ENCODE measurements around the gene RNF8. TPM values are rescaled to one million over a fixed set of nuclear protein-coding genes. Genes with fewer than 3 reads are reported as not detected.
A peak's percentile ranks its signal among the peaks of the same experiment; 100 is the strongest.

The RNF8 gene
- total and polyA plus RNA-seq, 2 donors (not counting 1 experiment from before 2014, with no cell fraction given), result 19.5 to 20.6 TPM

DNA sequence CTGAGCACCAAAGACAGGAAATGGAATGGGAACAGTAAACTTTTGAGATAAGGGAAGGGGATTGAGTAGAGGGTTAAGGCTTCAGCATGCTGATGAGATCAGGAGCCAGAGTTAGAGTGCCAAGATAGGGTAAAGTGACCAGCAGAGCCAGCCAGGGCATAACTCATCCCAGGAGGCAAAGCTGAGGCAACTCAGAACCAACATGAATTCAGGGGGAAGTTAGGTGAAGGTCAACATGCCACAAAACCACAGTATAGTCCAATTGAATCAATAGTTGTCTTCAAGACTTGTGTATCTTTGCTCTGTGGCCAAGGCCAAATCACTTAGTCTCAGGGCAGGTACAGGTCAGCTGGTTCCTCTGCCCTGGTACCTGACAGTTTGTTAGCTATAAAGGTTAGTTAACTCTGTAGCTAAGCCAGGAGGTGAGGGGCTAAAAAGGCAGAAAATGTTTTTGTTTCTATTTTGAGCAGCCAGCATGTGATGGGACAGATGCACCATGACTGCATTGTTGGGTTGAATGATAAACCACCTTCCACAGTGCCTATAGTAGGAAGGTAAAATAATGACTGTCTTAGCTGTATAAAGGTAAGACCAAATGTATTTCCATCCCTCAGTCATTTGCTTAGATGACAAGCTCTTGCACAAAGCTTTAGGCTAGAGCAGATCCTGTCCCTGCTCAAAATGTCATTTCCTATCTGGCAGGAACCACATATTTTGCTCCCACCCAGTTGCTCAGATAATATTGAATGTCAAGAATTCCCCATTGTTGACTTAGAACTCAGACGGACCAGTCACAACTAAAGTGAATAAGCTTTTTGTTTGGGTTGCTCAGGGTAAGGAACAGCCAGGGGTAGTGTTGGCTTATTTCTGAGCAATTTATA is 15.8 kb downstream of the RNF8 start:
- Histone ChIP-seq H3K4me2 (ENCODE audit: extremely low read depth, insufficient read depth, low read length) (no peak overlapping the region), H2AFZ (ENCODE audit: low read length) (no peak overlapping the region), H3K27me3 (ENCODE audit: control insufficient read depth, insufficient read depth, low read length) (no peaks in the 10 kb centered on the region), H3K4me1 (ENCODE audit: control insufficient read depth, extremely low read depth, insufficient read depth, low read length) (no peaks in the 10 kb centered on the region), H3K9me3 (ENCODE audit: control insufficient read depth, insufficient read depth, low read depth, low read length) (no peaks in the 10 kb centered on the region), H4K20me1 (ENCODE audit: control insufficient read depth, extremely low read depth, insufficient read depth, low read length) (no peaks in the 10 kb centered on the region), H3K36me3 (ENCODE audit: control insufficient read depth, insufficient read depth, low read length) (peaks cover 2% of the 10 kb centered on the region), H3K4me3 (replicated peaks in 1 of 4; ENCODE audit: control extremely low read depth in 1 of 4, insufficient read depth in 1 of 4, low read depth in 3 of 4, low read length in 4 of 4) (no peak overlapping the region), H3K9ac (ENCODE audit: insufficient read depth, low read length) (no peak overlapping the region), H3K79me2 (ENCODE audit: control insufficient read depth, insufficient read depth, low read length) (no peaks in the 10 kb centered on the region), H3K27ac (ENCODE audit: insufficient read depth, low read length) (no peak overlapping the region)
- TF ChIP-seq EZH2 (IDR thresholded peaks at IDR 0.05; ENCODE audit: low read length, missing control alignments), result no peak
- TF ChIP-seq CTCF (conservative IDR thresholded peaks at IDR 0.05 in 1 of 2, IDR thresholded peaks at IDR 0.05 in 1 of 2; ENCODE audit: low read depth in 1 of 2, low read length in 2 of 2), result no peak
- DNase-seq (ENCODE audit: low read depth in 2 of 2), result peak in 1 of 2 donors; percentile 56

DNA sequence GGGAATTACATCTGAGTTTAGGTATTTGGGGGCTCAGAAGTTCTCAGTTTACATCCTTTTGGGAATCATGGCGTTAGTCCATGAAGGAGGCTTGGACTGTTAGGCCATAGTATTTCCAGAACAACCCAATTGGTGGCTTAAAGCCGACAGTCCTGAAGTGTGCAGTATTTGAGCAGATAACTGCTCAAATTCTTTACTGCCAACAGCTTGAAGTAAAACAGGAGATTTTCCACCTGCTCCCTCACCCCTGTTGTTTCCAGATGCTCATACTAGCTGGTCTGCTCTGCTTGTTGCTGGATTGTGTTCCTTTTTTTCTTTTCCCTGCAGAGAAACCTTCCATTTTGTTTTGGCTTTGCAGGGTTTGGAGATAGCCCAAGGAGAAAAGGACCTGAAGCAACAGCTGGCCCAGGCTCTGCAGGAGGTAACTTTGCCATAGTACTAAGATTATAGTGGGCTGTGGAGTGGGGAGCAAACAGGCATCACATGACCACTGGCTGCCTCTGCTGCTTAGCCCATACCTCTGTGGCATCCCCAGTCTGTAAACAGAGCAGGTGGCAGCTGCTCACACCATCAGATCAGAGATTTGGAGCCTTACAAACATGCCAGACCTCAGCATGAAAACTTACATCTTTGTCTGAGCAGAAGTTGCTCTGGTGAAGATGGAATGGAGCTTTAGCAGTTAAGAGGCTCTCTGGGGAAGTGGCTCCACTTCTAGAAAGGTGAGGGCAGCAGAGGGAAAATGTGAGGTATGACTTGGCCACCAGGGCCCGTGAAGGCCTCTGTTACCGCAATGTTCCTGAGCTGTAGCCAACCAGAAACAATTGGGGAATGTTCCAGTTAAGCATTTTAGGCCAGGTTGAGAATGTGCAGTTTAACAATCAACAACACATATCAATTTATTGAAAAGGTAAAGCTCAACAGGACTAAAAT is 17.6 kb downstream of the RNF8 start:
- H3K4me3 ChIP-seq (replicated peaks in 1 of 4; ENCODE audit: control extremely low read depth in 1 of 4, insufficient read depth in 1 of 4, low read depth in 3 of 4, low read length in 4 of 4), result no peak overlapping the region
- no peak overlapping the region for H3K4me2 ChIP-seq (ENCODE audit: extremely low read depth, insufficient read depth, low read length)
- H3K9me3 ChIP-seq (ENCODE audit: control insufficient read depth, insufficient read depth, low read depth, low read length), result no peaks in the 10 kb centered on the region
- no peak overlapping the region for H3K27ac ChIP-seq (ENCODE audit: insufficient read depth, low read length)
- DNase-seq (ENCODE audit: low read depth in 2 of 2), result no peak
- no peak overlapping the region for H3K9ac ChIP-seq (ENCODE audit: insufficient read depth, low read length)
- H3K36me3 ChIP-seq (ENCODE audit: control insufficient read depth, insufficient read depth, low read length), result peaks cover 2% of the 10 kb centered on the region
- no peaks in the 10 kb centered on the region for H3K79me2 ChIP-seq (ENCODE audit: control insufficient read depth, insufficient read depth, low read length)
- TF ChIP-seq EZH2 (IDR thresholded peaks at IDR 0.05; ENCODE audit: low read length, missing control alignments) (no peak), CTCF (conservative IDR thresholded peaks at IDR 0.05 in 1 of 2, IDR thresholded peaks at IDR 0.05 in 1 of 2; ENCODE audit: low read depth in 1 of 2, low read length in 2 of 2) (no peak)
- no peaks in the 10 kb centered on the region for H4K20me1 ChIP-seq (ENCODE audit: control insufficient read depth, extremely low read depth, insufficient read depth, low read length)
- no peaks in the 10 kb centered on the region for H3K27me3 ChIP-seq (ENCODE audit: control insufficient read depth, insufficient read depth, low read length)
- H3K4me1 ChIP-seq (ENCODE audit: control insufficient read depth, extremely low read depth, insufficient read depth, low read length), result no peaks in the 10 kb centered on the region
- H2AFZ ChIP-seq (ENCODE audit: low read length), result no peak overlapping the region

GRCh38 chr6:37372116-37372515 is 18.3 kb downstream of the RNF8 start:
- no peak for TF ChIP-seq EZH2 (IDR thresholded peaks at IDR 0.05; ENCODE audit: low read length, missing control alignments)
- no peak for TF ChIP-seq CTCF (conservative IDR thresholded peaks at IDR 0.05 in 1 of 2, IDR thresholded peaks at IDR 0.05 in 1 of 2; ENCODE audit: low read depth in 1 of 2, low read length in 2 of 2)
- H3K4me1 ChIP-seq (ENCODE audit: control insufficient read depth, extremely low read depth, insufficient read depth, low read length), result no peaks in the 10 kb centered on the region
- DNase-seq (ENCODE audit: low read depth in 2 of 2), result peak in 1 of 2 donors; percentile 44
- H3K4me2 ChIP-seq (ENCODE audit: extremely low read depth, insufficient read depth, low read length), result no peak overlapping the region
- H3K27ac ChIP-seq (ENCODE audit: insufficient read depth, low read length), result no peak overlapping the region
- peaks cover 2% of the 10 kb centered on the region for H3K36me3 ChIP-seq (ENCODE audit: control insufficient read depth, insufficient read depth, low read length)
- no peak overlapping the region for H3K9ac ChIP-seq (ENCODE audit: insufficient read depth, low read length)
- H2AFZ ChIP-seq (ENCODE audit: low read length), result no peak overlapping the region
- H3K27me3 ChIP-seq (ENCODE audit: control insufficient read depth, insufficient read depth, low read length), result no peaks in the 10 kb centered on the region
- no peaks in the 10 kb centered on the region for H3K9me3 ChIP-seq (ENCODE audit: control insufficient read depth, insufficient read depth, low read depth, low read length)
- H4K20me1 ChIP-seq (ENCODE audit: control insufficient read depth, extremely low read depth, insufficient read depth, low read length), result no peaks in the 10 kb centered on the region
- no peak overlapping the region for H3K4me3 ChIP-seq (replicated peaks in 1 of 4; ENCODE audit: control extremely low read depth in 1 of 4, insufficient read depth in 1 of 4, low read depth in 3 of 4, low read length in 4 of 4)
- no peaks in the 10 kb centered on the region for H3K79me2 ChIP-seq (ENCODE audit: control insufficient read depth, insufficient read depth, low read length)

Data from fibroblast of lung (primary cell).